Keratinocyte (primary cell): Measurements from ENCODE around the gene ZNF689. TPM values are rescaled to one million over a fixed set of nuclear protein-coding genes. Genes with fewer than 3 reads are reported as not detected.

Source experiments
- DNase-seq: peaks from one replicate; pipeline ENCODE4 v3.0.0-alpha.2; 2011; ENCODE audit warnings: low read depth, missing footprints, low spot score
- FAIRE-seq: peaks from 2 replicates; lab custom pipeline; 2011; peaks lifted over from hg19 to GRCh38; lab: Jason Lieb, UNC
- H2AFZ ChIP-seq: 2 replicates; pipeline ENCODE4 v1.6.0; 2012; ENCODE audit warnings: low read length, control low read depth, inconsistent platforms; ENCODE audit not compliant: control insufficient read depth
- H3K27ac ChIP-seq: 2 replicates; pipeline ENCODE4 v1.5.1; 2011; ENCODE audit warnings: low read length; ENCODE audit not compliant: control insufficient read depth, insufficient read depth
- H3K27me3 ChIP-seq: 3 replicates; pipeline ENCODE4 v1.6.0; 2011; ENCODE audit warnings: low read length; ENCODE audit not compliant: control insufficient read depth, insufficient read depth; ENCODE audit errors: extremely low read depth
- H3K36me3 ChIP-seq, 2 experiments: 2 replicates in 1 of 2; 3 replicates in 1 of 2; pipeline ENCODE4 v1.5.1; 2011; ENCODE audit warnings: low read length in 2 of 2, mild to moderate bottlenecking in 1 of 2; ENCODE audit not compliant: control insufficient read depth in 2 of 2, insufficient read depth in 2 of 2; ENCODE audit errors: extremely low read depth in 1 of 2
- H3K4me1 ChIP-seq: 3 replicates; pipeline ENCODE4 v1.5.1; 2011; ENCODE audit warnings: low read length; ENCODE audit not compliant: control insufficient read depth, insufficient read depth; ENCODE audit errors: extremely low read depth
- H3K4me2 ChIP-seq: 3 replicates; pipeline ENCODE4 v1.6.0; 2011; ENCODE audit warnings: low read depth, low read length; ENCODE audit not compliant: control insufficient read depth, insufficient read depth; ENCODE audit errors: extremely low read depth
- H3K4me3 ChIP-seq, 3 experiments: fragments of 200-600 bp in 1 of 3; sonication (generic) in 1 of 3; 2 replicates in 2 of 3; 3 replicates in 1 of 3; pipeline ENCODE4 v1.5.1; 2011 to 2016; ENCODE audit warnings: low read length in 3 of 3, mild to moderate bottlenecking in 3 of 3, control low read depth in 2 of 3, inconsistent platforms in 1 of 3, low read depth in 1 of 3, mixed read lengths in 1 of 3, mixed run types in 1 of 3, moderate library complexity in 1 of 3; ENCODE audit not compliant: control insufficient read depth in 2 of 3, insufficient read depth in 2 of 3; ENCODE audit errors: extremely low read depth in 1 of 3
- H3K79me2 ChIP-seq: 2 replicates; pipeline ENCODE4 v1.6.0; 2012; ENCODE audit warnings: low read length; ENCODE audit not compliant: control insufficient read depth, insufficient read depth
- H3K9ac ChIP-seq: 3 replicates; pipeline ENCODE4 v1.6.0; 2011; ENCODE audit warnings: low read length; ENCODE audit not compliant: control insufficient read depth, insufficient read depth; ENCODE audit errors: extremely low read depth
- H3K9me1 ChIP-seq: 3 replicates; pipeline ENCODE4 v1.6.0; 2011; ENCODE audit warnings: low read length; ENCODE audit not compliant: control insufficient read depth, insufficient read depth; ENCODE audit errors: extremely low read depth
- H3K9me3 ChIP-seq: 2 replicates; pipeline ENCODE4 v1.5.1; 2012; ENCODE audit warnings: low read depth, low read length; ENCODE audit not compliant: control insufficient read depth
- H4K20me1 ChIP-seq: 3 replicates; pipeline ENCODE4 v1.6.0; 2011; ENCODE audit warnings: low read length; ENCODE audit not compliant: control insufficient read depth, insufficient read depth; ENCODE audit errors: extremely low read depth
- EZH2 ChIP-seq: IDR thresholded peaks from one replicate; pipeline ENCODE4 v1.6.1; 2012; ENCODE audit warnings: inconsistent platforms, mild to moderate bottlenecking, low read length, moderate library complexity
- dilution Hi-C: fragments of 300-500 bp; cut with MboI; formaldehyde crosslinking; loops from one replicate; pipeline ENCODE4 v1.7.0; 2020; ENCODE audit warnings: low sequenced_read_pairs; ENCODE audit not compliant: extremely low pct_ligation_motif_present
- polyA plus RNA-seq, 5 experiments: library from polyadenylated mRNA; depleted of rRNA in 3 of 5; stranded (reverse) in 3 of 5; stranded (forward) in 1 of 5; unstranded in 1 of 5; fragments of >200 nt; gene quantifications; 1 replicate in 1 of 5; 2 replicates in 3 of 5; 3 replicates in 1 of 5; pipeline versions ENCODE4 v1.2.1 to v1.2.3, GENCODE V29; 2011 to 2012; ENCODE audit warnings: missing spikeins in 2 of 5, low read depth in 1 of 5, low replicate concordance in 1 of 5
- TF ChIP-seq, protein P1 (sequence below), 3 experiments: IDR thresholded peaks in 1 of 3; conservative IDR thresholded peaks in 1 of 3; optimal IDR thresholded peaks in 1 of 3; 2 replicates in 2 of 3; 3 replicates in 1 of 3; pipeline versions ENCODE3 to v1.5.1; 2011; ENCODE audit warnings: low read length in 3 of 3, mild to moderate bottlenecking in 3 of 3, moderate library complexity in 2 of 3, control low read depth in 1 of 3, inconsistent platforms in 1 of 3; ENCODE audit not compliant: insufficient read depth in 2 of 3; ENCODE audit errors: extremely low read depth in 1 of 3

Gene ZNF689
- polyA plus RNA-seq, 1 donor (not counting 4 experiments of a cell fraction or from before 2014, with no cell fraction given): 3.3 TPM

DNA sequence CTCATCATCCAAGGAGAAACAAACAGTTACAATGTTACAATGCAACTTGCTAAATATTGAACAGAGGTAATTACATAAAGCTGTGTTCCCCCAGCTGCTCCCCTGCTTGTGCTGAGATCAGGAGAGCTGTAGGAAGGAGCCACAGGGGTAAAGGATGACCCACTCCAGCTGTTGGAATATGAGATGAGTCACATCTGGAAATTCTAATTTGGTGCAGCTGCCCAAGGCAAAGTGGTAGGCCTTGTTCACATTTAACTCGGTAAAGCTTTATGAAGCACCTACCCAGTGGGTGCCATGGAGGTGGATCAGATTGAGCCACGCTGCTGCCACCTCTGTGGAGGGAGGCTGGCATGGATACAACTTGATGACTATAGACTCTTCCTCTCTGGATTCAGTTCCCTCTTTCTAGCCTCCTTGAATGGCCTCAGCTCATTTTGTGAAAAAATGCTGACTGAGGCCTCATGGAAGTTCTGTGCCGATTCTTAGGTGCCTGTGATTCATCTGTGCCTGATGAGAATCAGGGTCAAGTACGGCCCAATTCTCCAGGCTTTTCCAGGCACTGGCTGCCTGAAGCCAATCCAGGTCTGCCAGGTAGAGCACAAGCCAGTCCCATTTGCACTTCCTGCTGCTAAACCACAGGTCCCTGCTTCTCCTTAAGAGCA is 7.4 kb downstream of the ZNF689 start:
- Histone ChIP-seq H3K9me1 (no peaks in the 10 kb centered on the region), H3K9ac (peak overlapping the region; percentile 24), H3K4me1 (peaks cover 14% of the 10 kb centered on the region), H3K79me2 (no peaks in the 10 kb centered on the region), H3K36me3 (peaks cover 10% of the 10 kb centered on the region in 2 experiments), H3K9me3 (no peaks in the 10 kb centered on the region), H3K27ac (no peak overlapping the region), H3K27me3 (no peaks in the 10 kb centered on the region), H4K20me1 (no peaks in the 10 kb centered on the region), H2AFZ (no peak overlapping the region), H3K4me3 (no peak overlapping the region), H3K4me2 (peak overlapping the region; percentile 1)
- dilution Hi-C loops: no loop called here
- TF ChIP-seq EZH2: no peak
- DNase-seq (no peak), FAIRE-seq (no peak)

DNA sequence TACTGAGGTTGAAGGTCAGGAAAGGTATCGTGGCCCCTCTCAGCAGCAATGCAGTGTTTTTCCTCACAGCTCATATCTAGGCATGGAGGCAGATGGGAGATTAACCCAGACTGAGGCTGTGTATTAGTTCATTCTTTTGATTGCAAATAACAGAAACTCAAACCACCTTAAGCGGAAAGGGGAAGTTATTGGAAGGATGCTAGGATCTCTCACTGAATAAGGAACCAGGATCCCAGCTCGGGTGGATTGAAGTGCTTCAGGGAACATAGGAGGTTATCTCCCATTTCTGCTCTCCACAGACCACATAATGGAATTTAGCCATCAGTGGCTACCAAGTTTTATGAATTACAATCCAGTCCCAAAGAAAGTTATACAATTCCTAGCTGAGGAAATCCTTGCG is 8.2 kb downstream of the ZNF689 start:
- Histone ChIP-seq H2AFZ (no peak overlapping the region), H3K9me3 (no peaks in the 10 kb centered on the region), H3K4me3 (no peak overlapping the region), H3K79me2 (no peaks in the 10 kb centered on the region), H3K4me1 (peaks cover 14% of the 10 kb centered on the region), H3K4me2 (no peak overlapping the region), H3K36me3 (peaks cover 9 to 10% of the 10 kb centered on the region in 2 experiments), H3K27ac (no peak overlapping the region), H4K20me1 (no peaks in the 10 kb centered on the region), H3K9ac (no peak overlapping the region), H3K9me1 (no peaks in the 10 kb centered on the region), H3K27me3 (no peaks in the 10 kb centered on the region)
- TF ChIP-seq, protein P1, sequence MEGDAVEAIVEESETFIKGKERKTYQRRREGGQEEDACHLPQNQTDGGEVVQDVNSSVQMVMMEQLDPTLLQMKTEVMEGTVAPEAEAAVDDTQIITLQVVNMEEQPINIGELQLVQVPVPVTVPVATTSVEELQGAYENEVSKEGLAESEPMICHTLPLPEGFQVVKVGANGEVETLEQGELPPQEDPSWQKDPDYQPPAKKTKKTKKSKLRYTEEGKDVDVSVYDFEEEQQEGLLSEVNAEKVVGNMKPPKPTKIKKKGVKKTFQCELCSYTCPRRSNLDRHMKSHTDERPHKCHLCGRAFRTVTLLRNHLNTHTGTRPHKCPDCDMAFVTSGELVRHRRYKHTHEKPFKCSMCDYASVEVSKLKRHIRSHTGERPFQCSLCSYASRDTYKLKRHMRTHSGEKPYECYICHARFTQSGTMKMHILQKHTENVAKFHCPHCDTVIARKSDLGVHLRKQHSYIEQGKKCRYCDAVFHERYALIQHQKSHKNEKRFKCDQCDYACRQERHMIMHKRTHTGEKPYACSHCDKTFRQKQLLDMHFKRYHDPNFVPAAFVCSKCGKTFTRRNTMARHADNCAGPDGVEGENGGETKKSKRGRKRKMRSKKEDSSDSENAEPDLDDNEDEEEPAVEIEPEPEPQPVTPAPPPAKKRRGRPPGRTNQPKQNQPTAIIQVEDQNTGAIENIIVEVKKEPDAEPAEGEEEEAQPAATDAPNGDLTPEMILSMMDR (optimal IDR thresholded peaks at IDR 0.05 in 1 of 3, IDR thresholded peaks at IDR 0.05 in 1 of 3, conservative IDR thresholded peaks at IDR 0.05 in 1 of 3; ENCODE audit: extremely low read depth in 1 of 3, insufficient read depth in 2 of 3, low read length in 3 of 3): no peak
- TF ChIP-seq EZH2: no peak
- FAIRE-seq (no peak), DNase-seq (no peak)
- dilution Hi-C loops: no loop called here

DNA sequence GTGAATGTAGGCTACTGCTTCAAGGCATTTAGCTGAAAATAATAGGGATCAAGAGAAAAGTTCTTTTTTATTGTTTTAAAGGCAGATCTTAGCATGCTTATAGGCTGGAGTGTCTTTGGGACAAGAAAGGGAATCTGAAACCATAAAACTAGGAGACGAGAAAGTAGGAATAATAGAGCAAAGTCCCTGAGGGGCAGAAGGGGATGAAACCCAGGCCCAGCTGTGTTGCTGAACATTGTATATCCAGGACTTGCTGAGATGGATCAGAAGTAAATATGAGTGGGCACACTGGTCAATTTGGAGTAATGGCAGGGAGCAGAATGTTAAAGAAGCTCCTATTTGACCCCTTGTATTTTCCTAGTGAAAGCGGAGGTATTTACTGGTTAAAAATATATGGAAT is 9.3 kb downstream of the ZNF689 start:
- H2AFZ ChIP-seq: no peak overlapping the region
- no peak overlapping the region for H3K27ac ChIP-seq
- peaks cover 14% of the 10 kb centered on the region for H3K4me1 ChIP-seq
- no peaks in the 10 kb centered on the region for H3K9me3 ChIP-seq
- no peak overlapping the region for H3K4me3 ChIP-seq
- no peak overlapping the region for H3K4me2 ChIP-seq
- DNase-seq (no peak), FAIRE-seq (no peak)
- TF ChIP-seq EZH2: no peak
- TF ChIP-seq, protein P1 (optimal IDR thresholded peaks at IDR 0.05 in 1 of 3, IDR thresholded peaks at IDR 0.05 in 1 of 3, conservative IDR thresholded peaks at IDR 0.05 in 1 of 3; ENCODE audit: extremely low read depth in 1 of 3, insufficient read depth in 2 of 3, low read length in 3 of 3): no peak
- no peaks in the 10 kb centered on the region for H3K27me3 ChIP-seq
- peaks cover 9 to 10% of the 10 kb centered on the region in 2 experiments for H3K36me3 ChIP-seq
- H3K79me2 ChIP-seq: no peaks in the 10 kb centered on the region
- H3K9ac ChIP-seq: no peak overlapping the region
- dilution Hi-C loops: no loop called here
- H4K20me1 ChIP-seq: no peaks in the 10 kb centered on the region
- H3K9me1 ChIP-seq: no peaks in the 10 kb centered on the region
